Omental fat pad (tissue), 4 donors: ENCODE measurements around the gene JAG2. TPM values are rescaled to one million over a fixed set of nuclear protein-coding genes. Genes with fewer than 3 reads are reported as not detected.
A peak's percentile ranks its signal among the peaks of the same experiment; 100 is the strongest.

ENCODE experiments used
- ATAC-seq: fragments of 150-250 bp; one replicate; pipeline ENCODE4 v1.9.1; 2016; ENCODE audit warnings: mild to moderate bottlenecking, moderate library complexity; ENCODE audit not compliant: low FRiP score
- DNase-seq: peaks from one replicate; pipeline ENCODE4 v3.0.0-alpha.2; 2019; ENCODE audit warnings: low spot score
- CTCF ChIP-seq, 3 donors: fragments of 450-650 bp; IDR thresholded peaks; one replicate each; pipeline ENCODE4 v1.5.1; 2016 to 2017; ENCODE audit warnings: antibody characterized with exemption in 3 of 3, mild to moderate bottlenecking in 3 of 3, moderate library complexity in 2 of 3
- small RNA-seq: library from RNA; depleted of rRNA; stranded (forward); fragments of <200 nt; gene quantifications from one replicate; pipeline ENCODE3, GENCODE V24; 2016
- total RNA-seq, 4 donors: library from RNA; depleted of rRNA; stranded (reverse); fragments of >200 nt; gene quantifications; one replicate each; pipeline ENCODE4 v1.1.0, GENCODE V29; 2016

The JAG2 gene
- total RNA-seq, 4 donors from 2014 or later = 4.7 to 21.3 (median 8.3) TPM

DNA sequence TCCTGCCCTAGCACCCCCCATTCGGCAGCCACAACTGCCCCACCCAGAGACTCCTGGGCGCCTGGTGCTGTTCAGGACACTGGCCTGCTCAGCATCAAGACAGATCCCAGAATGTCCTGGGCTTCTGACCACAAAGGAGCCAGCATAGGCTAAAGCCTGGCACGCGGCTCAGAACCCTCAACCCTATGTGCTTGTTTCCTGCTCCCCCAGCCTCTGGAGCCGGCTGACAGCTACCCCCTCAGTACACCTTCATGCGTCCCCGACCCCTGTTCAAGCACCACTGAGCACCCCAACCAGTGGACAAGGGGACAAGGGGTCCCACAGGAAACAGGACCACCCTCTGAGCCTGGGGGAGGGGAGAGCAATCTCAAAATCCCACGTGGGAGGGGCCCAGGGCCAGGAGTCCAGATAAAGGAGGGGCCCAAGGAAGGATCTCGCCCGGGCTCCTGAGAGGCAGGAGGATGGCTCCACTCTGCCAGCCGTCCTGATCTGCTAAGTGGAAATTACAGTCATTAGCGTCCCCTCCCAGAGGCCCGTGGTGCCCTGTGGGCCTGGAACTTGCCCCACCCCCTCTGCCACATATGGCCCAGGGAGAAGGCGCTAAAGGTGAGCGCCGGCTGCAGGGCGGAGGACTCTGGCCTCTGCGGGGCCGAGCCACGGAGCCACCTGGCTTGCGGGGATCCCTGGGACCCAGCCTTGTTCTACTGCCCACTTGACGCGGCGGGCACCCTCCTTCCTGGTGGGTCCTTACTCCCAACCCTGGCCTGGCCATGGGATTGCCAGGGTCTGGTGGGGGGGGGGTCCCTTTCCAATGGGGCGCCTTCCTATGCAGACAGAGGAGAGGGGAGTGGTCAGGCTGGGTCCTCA, 76.2 kb downstream of the JAG2 start:
- no peak for ATAC-seq
- DNase-seq = no peak

DNA sequence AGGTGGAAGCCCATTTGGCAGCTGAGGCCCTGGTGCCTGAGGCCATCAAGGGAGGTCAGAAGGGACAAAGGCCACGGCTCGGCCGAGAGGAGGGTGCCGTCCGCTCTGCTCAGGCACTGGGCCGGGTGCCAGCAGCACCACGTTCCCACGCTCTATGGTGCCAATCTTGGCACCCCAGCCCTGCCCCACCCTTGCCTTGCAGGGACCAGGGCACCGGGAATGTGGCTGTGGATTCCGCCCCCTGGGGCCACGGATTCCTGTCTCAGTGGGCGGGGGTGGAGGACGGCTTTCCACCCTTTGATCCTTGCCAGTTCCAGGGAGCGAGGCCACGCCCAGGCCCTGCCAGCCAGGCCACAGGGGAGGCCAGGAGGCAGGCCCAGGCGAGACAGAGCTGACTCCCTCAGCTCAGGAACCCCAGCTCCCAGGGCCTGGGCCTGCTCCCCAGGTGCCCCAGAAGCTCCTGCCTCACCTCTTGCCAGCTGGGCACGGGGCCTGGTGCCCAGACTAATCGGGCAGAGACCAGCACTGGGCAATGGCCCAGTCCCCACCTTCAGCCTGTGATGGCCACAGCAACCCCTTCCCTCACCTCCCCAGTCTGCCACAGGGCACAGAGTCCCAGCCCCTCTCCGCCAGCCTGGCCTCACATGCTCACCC, 76.9 kb downstream of the JAG2 start:
- TF ChIP-seq CTCF (IDR thresholded peaks at IDR 0.05) = no peak
- ATAC-seq (peak; percentile 9), DNase-seq (no peak)

More for the DNA sequence above, 76.2 kb downstream of the JAG2 start:
- no peak for TF ChIP-seq CTCF (IDR thresholded peaks at IDR 0.05)

- DNase-seq = no peak
- TF ChIP-seq CTCF (IDR thresholded peaks at IDR 0.05) = no peak
- ATAC-seq = no peak
Measured at GRCh38 chr14:105091054-105091516, 77.5 kb downstream of the JAG2 start.

Small RNAs within 50 kb of the gene (small RNA-seq; reads per million reads assigned to genes)
- gene AL512356.2 = not detected
- not detected for gene MIR6765

Other genes starting within 250 kb of the JAG2 start
- gene PLD4, start 243.9 kb downstream of the JAG2 start, total RNA-seq = under 1 TPM in 3 of 4 donors, not detected in 1; under 0.01 to 0.37 (median 0.16) TPM
- gene AHNAK2, start 190.4 kb downstream of the JAG2 start, total RNA-seq = 10 to 100 TPM; 18.6 to 44.5 (median 34.2) TPM
- 1 to 10 TPM; 2.5 to 6.1 (median 3.3) TPM for gene CLBA1, start 183.0 kb downstream of the JAG2 start, total RNA-seq
- gene CDCA4, start 147.7 kb downstream of the JAG2 start, total RNA-seq = 1 to 10 TPM; 5.3 to 8.0 (median 6.4) TPM
- 1 to 10 TPM; 2.7 to 9.0 (median 7.6) TPM for gene GPR132, start 103.3 kb downstream of the JAG2 start, total RNA-seq
- 10 to 100 TPM; 12.1 to 22.3 (median 16.6) TPM for gene NUDT14, start 12.5 kb upstream of the JAG2 start, total RNA-seq
- 10 to 100 TPM; 63.9 to 95.4 (median 67.9) TPM for gene BTBD6, start 79.8 kb upstream of the JAG2 start, total RNA-seq
- 10 to 100 TPM; 22.8 to 46.5 (median 30.7) TPM for gene BRF1, start 132.2 kb upstream of the JAG2 start, total RNA-seq
- gene PACS2, start 146.0 kb upstream of the JAG2 start, total RNA-seq = 10 to 100 TPM; 47.5 to 78.5 (median 68.9) TPM
- under 1 TPM in 2 of 4 donors, not detected in 2; 0.24 to 0.47 TPM for gene TEX22, start 229.8 kb upstream of the JAG2 start, total RNA-seq